ENCODE results near the gene CFAP77. TPM values are rescaled to one million over a fixed set of nuclear protein-coding genes. Genes with fewer than 3 reads are reported as not detected.

The CFAP77 gene
- total and polyA plus RNA-seq, 4 donors: 0.38 TPM; not detected in 3

GRCh38 chr9:132414731-132415130 is 4.7 kb downstream of the CFAP77 start:
- Histone ChIP-seq H3K27me3 (ENCODE audit: control insufficient read depth in 1 of 2, insufficient read depth in 2 of 2, low read length in 1 of 2) (peaks cover 0 to 2% of the 10 kb centered on the region in 2 donors), H3K4me1 (ENCODE audit: control insufficient read depth in 1 of 2, insufficient read depth in 2 of 2, low read length in 2 of 2) (no peaks in the 10 kb centered on the region), H3K27ac (ENCODE audit: low read depth in 1 of 2, low read length in 2 of 2) (no peak overlapping the region), H3K9me3 (ENCODE audit: control insufficient read depth, low read length) (no peaks in the 10 kb centered on the region), H3K36me3 (ENCODE audit: control insufficient read depth in 1 of 2, insufficient read depth in 2 of 2, low read length in 1 of 2) (no peaks in the 10 kb centered on the region), H3K4me3 (ENCODE audit: low read length in 2 of 2) (no peak overlapping the region)
- intact Hi-C loops (cut with DNase I): loop anchor here in 1 of 2 donors (5.0 kb wide), 1 partner anchor 383 kb away; no protein-coding TSS in a partner anchor
- 48 to 52% methylated on average over 7 of the region's 7 CpGs for WGBS, 2 donors
- DNase-seq (no peak), ATAC-seq (ENCODE audit: low FRiP score) (no peak)

DNA sequence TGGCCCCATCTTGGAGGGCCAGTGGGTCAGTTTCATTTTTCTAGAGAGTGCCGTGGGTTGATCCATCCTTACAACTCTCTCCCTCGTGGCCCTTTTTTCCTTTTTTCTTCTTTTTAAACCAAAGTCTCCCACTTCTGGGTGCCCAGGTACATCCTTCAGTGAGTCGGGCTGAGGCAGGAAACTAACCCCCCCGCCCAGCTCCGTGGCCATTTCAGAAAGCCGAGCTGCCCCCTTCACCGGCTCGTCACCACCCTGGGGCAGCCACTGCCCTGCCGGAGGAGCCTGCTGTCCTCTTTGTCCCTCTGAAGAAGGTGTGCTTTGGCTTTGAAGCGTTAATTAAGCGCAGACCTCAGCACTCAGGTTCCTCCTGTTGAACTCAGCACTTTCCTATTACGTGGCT is 5.2 kb downstream of the CFAP77 start:
- Histone ChIP-seq H3K27ac (ENCODE audit: low read depth in 1 of 2, low read length in 2 of 2) (no peak overlapping the region), H3K36me3 (ENCODE audit: control insufficient read depth in 1 of 2, insufficient read depth in 2 of 2, low read length in 1 of 2) (no peaks in the 10 kb centered on the region), H3K27me3 (ENCODE audit: control insufficient read depth in 1 of 2, insufficient read depth in 2 of 2, low read length in 1 of 2) (peaks cover 0 to 2% of the 10 kb centered on the region in 2 donors), H3K4me1 (ENCODE audit: control insufficient read depth in 1 of 2, insufficient read depth in 2 of 2, low read length in 2 of 2) (no peaks in the 10 kb centered on the region), H3K4me3 (ENCODE audit: low read length in 2 of 2) (no peak overlapping the region), H3K9me3 (ENCODE audit: control insufficient read depth, low read length) (no peaks in the 10 kb centered on the region)
- 28 to 30% methylated on average over 12 of the region's 12 CpGs for WGBS, 2 donors
- ATAC-seq (ENCODE audit: low FRiP score): no peak
- no peak for DNase-seq
- intact Hi-C loops (cut with DNase I): no loop called here

DNA sequence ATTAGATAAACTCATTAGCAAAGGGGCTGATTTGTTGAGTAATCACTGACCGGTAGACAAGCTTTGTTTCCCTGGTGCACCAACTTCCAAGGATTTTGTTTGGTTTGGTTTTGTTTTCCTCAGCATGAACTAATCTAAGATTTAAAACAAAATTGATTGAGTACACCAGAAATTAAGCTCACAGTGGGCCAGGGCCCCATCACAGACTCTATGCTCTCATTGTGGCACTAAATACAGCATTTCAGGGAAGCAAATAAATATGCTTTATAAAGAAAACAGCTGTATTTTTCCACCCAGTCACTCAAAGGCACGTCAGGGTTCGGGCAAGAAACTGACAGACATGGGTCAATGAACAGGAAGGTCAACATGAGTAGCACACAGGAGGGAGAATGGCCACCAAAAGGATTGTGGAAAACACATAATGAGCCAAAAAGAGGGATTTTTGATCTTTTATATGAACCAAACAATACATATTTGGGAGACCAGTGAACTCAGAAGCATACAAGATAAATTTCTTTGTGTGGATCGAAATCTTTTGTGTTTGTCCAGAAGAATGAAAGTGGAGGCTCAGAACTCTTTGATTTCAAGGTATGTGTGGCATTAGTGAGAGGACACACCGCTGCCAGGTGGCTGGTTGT is 8.8 kb downstream of the CFAP77 start:
- no peak for DNase-seq
- no peak for ATAC-seq (ENCODE audit: low FRiP score)
- Histone ChIP-seq H3K9me3 (ENCODE audit: control insufficient read depth, low read length) (no peaks in the 10 kb centered on the region), H3K4me3 (ENCODE audit: low read length in 2 of 2) (no peak overlapping the region), H3K27ac (ENCODE audit: low read depth in 1 of 2, low read length in 2 of 2) (no peak overlapping the region), H3K36me3 (ENCODE audit: control insufficient read depth in 1 of 2, insufficient read depth in 2 of 2, low read length in 1 of 2) (no peaks in the 10 kb centered on the region), H3K27me3 (ENCODE audit: control insufficient read depth in 1 of 2, insufficient read depth in 2 of 2, low read length in 1 of 2) (peaks cover 0 to 2% of the 10 kb centered on the region in 2 donors), H3K4me1 (ENCODE audit: control insufficient read depth in 1 of 2, insufficient read depth in 2 of 2, low read length in 2 of 2) (no peaks in the 10 kb centered on the region)
- WGBS, 2 donors: 34 to 41% methylated on average over 5 of the region's 5 CpGs
- intact Hi-C loops (cut with DNase I): no loop called here

GRCh38 chr9:132422574-132422973 is 12.6 kb downstream of the CFAP77 start:
- H3K4me3 ChIP-seq (ENCODE audit: low read length in 2 of 2): no peak overlapping the region
- DNase-seq: no peak
- 56 to 67% methylated on average over 5 of the region's 5 CpGs for WGBS, 2 donors
- H3K36me3 ChIP-seq (ENCODE audit: control insufficient read depth in 1 of 2, insufficient read depth in 2 of 2, low read length in 1 of 2): no peaks in the 10 kb centered on the region
- H3K27ac ChIP-seq (ENCODE audit: low read depth in 1 of 2, low read length in 2 of 2): no peak overlapping the region
- no peaks in the 10 kb centered on the region for H3K4me1 ChIP-seq (ENCODE audit: control insufficient read depth in 1 of 2, insufficient read depth in 2 of 2, low read length in 2 of 2)
- H3K9me3 ChIP-seq (ENCODE audit: control insufficient read depth, low read length): no peaks in the 10 kb centered on the region
- H3K27me3 ChIP-seq (ENCODE audit: control insufficient read depth in 1 of 2, insufficient read depth in 2 of 2, low read length in 1 of 2): peaks cover 0 to 4% of the 10 kb centered on the region in 2 donors
- intact Hi-C loops (cut with DNase I): no loop called here
- ATAC-seq (ENCODE audit: low FRiP score): no peak

DNA sequence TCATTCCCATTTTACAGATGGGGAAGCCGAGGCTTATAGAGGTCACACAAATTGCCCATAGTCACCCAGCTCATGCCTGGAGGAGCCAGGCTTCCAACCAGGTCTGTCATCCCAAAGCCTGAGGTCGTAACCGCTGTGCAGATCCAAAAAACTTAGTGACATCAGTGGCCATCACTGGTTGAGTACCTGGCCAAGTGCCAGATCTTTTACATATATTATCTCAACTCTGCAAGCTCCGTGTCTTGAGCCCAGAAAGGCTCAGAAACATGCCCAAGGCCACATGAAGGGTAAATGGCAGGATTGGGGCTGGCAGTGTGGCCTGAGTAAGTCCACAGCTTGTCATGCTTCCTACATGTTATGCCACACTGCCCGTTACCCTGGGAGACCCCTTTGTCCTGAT is 13.5 kb downstream of the CFAP77 start:
- 71 to 79% methylated on average over 5 of the region's 5 CpGs for WGBS, 2 donors
- Histone ChIP-seq H3K27ac (ENCODE audit: low read depth in 1 of 2, low read length in 2 of 2) (no peak overlapping the region), H3K36me3 (ENCODE audit: control insufficient read depth in 1 of 2, insufficient read depth in 2 of 2, low read length in 1 of 2) (no peaks in the 10 kb centered on the region), H3K27me3 (ENCODE audit: control insufficient read depth in 1 of 2, insufficient read depth in 2 of 2, low read length in 1 of 2) (peaks cover 0 to 4% of the 10 kb centered on the region in 2 donors), H3K9me3 (ENCODE audit: control insufficient read depth, low read length) (peaks cover under 1% of the 10 kb centered on the region), H3K4me1 (ENCODE audit: control insufficient read depth in 1 of 2, insufficient read depth in 2 of 2, low read length in 2 of 2) (no peaks in the 10 kb centered on the region), H3K4me3 (ENCODE audit: low read length in 2 of 2) (no peak overlapping the region)
- DNase-seq (no peak), ATAC-seq (ENCODE audit: low FRiP score) (no peak)
- intact Hi-C loops (cut with DNase I): no loop called here

DNA sequence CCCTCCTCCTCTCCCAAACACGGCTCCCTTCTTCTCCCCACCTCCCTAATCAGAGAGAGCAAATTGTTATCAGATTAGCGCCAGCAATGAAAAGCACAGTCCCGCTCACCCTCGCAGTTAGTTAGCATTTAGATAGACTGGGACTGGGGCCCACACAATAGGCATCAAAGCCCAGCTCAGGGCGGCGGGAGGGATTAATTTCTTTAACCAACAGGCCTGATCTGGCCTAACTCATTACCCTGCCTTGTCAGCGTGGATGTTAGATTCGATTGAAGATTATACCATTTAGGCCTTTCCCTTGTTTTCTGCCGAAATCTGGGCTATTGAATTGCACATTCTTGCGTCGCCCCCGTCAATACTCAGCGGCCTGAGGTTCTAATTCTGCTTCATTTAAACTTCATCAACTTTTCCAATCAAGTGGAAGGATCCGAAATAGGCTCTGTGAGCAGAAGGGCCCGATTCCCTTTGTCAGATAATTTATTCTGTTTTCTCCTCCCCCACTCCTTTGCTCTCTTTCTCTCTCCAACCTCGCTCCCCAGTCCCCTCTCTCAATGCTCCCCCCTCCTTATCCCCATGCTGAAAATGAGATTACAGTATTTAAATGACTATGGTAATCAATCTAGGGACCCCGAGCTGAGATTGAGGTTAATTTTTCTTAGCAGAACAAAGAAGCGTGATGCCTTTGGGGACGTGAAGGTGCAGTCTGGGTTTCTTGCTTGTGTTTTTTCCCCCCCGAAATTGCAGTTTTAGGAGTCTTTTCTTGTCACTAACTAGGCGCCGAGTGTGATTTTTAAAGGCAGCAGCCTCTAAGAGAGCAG is 15.1 kb downstream of the CFAP77 start:
- no peak overlapping the region for H3K4me3 ChIP-seq (ENCODE audit: low read length in 2 of 2)
- peaks cover 0 to 2% of the 10 kb centered on the region in 2 donors for H3K27me3 ChIP-seq (ENCODE audit: control insufficient read depth in 1 of 2, insufficient read depth in 2 of 2, low read length in 1 of 2)
- peaks cover 3% of the 10 kb centered on the region for H3K9me3 ChIP-seq (ENCODE audit: control insufficient read depth, low read length)
- DNase-seq (no peak), ATAC-seq (ENCODE audit: low FRiP score) (no peak)
- H3K27ac ChIP-seq (ENCODE audit: low read depth in 1 of 2, low read length in 2 of 2): no peak overlapping the region
- H3K36me3 ChIP-seq (ENCODE audit: control insufficient read depth in 1 of 2, insufficient read depth in 2 of 2, low read length in 1 of 2): no peaks in the 10 kb centered on the region
- intact Hi-C loops (cut with DNase I): no loop called here
- WGBS, 2 donors: 27 to 33% methylated on average over 22 of the region's 22 CpGs
- H3K4me1 ChIP-seq (ENCODE audit: control insufficient read depth in 1 of 2, insufficient read depth in 2 of 2, low read length in 2 of 2): no peaks in the 10 kb centered on the region

DNA sequence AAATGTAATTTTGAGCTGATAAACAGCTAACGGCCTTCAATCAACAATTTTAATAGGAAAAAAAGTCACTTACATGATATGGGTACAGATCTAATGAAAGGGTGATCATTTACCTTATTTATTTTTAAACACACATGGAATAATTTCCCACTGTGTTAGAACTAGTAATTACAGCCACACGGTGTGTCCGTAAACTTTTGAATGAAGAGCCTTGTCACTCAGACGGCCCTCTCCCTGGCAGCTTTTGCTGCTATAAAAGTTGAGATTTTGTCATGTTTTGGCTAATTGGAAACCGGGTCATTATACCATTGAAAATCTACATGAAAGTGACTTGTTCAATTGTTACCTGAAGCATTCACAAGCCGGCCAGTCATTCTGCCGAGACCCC is 15.7 kb downstream of the CFAP77 start:
- ATAC-seq (ENCODE audit: low FRiP score) (no peak), DNase-seq (no peak)
- H3K27ac ChIP-seq (ENCODE audit: low read depth in 1 of 2, low read length in 2 of 2): no peak overlapping the region
- H3K4me1 ChIP-seq (ENCODE audit: control insufficient read depth in 1 of 2, insufficient read depth in 2 of 2, low read length in 2 of 2): no peaks in the 10 kb centered on the region
- H3K9me3 ChIP-seq (ENCODE audit: control insufficient read depth, low read length): peaks cover 3% of the 10 kb centered on the region
- 29 to 34% methylated on average over 7 of the region's 7 CpGs for WGBS, 2 donors
- peaks cover 0 to 2% of the 10 kb centered on the region in 2 donors for H3K27me3 ChIP-seq (ENCODE audit: control insufficient read depth in 1 of 2, insufficient read depth in 2 of 2, low read length in 1 of 2)
- intact Hi-C loops (cut with DNase I): no loop called here
- H3K36me3 ChIP-seq (ENCODE audit: control insufficient read depth in 1 of 2, insufficient read depth in 2 of 2, low read length in 1 of 2): no peaks in the 10 kb centered on the region
- H3K4me3 ChIP-seq (ENCODE audit: low read length in 2 of 2): no peak overlapping the region

GRCh38 chr9:132426639-132427414 is 16.8 kb downstream of the CFAP77 start:
- no peak overlapping the region for H3K4me3 ChIP-seq (ENCODE audit: low read length in 2 of 2)
- ATAC-seq (ENCODE audit: low FRiP score) (no peak), DNase-seq (no peak)
- intact Hi-C loops (cut with DNase I): no loop called here
- H3K4me1 ChIP-seq (ENCODE audit: control insufficient read depth in 1 of 2, insufficient read depth in 2 of 2, low read length in 2 of 2): no peaks in the 10 kb centered on the region
- H3K36me3 ChIP-seq (ENCODE audit: control insufficient read depth in 1 of 2, insufficient read depth in 2 of 2, low read length in 1 of 2): no peaks in the 10 kb centered on the region
- WGBS, 2 donors: 31 to 36% methylated on average over 17 of the region's 17 CpGs
- H3K27ac ChIP-seq (ENCODE audit: low read depth in 1 of 2, low read length in 2 of 2): no peak overlapping the region
- peaks cover 3% of the 10 kb centered on the region for H3K9me3 ChIP-seq (ENCODE audit: control insufficient read depth, low read length)
- peaks cover 0 to 2% of the 10 kb centered on the region in 2 donors for H3K27me3 ChIP-seq (ENCODE audit: control insufficient read depth in 1 of 2, insufficient read depth in 2 of 2, low read length in 1 of 2)
